PC-3 (cell line): Measurements from ENCODE around the gene KCNIP4.

ENCODE experiments used
- CTCF ChIP-seq: fragments of 300-600 bp; sonication (generic); conservative IDR thresholded peaks from 2 replicates; pipeline ENCODE4 v1.5.1; 2017; ENCODE audit warnings: antibody characterized with exemption, low read depth, mild to moderate bottlenecking, low read length
- EZH2 ChIP-seq: fragments of 300-600 bp; sonication (generic); IDR thresholded peaks from one replicate; pipeline ENCODE4 v1.6.1; 2017; ENCODE audit warnings: antibody characterized with exemption, mild to moderate bottlenecking, low read length; ENCODE audit not compliant: unreplicated experiment
- EZH2phosphoT487 ChIP-seq: fragments of 300-600 bp; sonication (generic); IDR thresholded peaks from 2 replicates; pipeline ENCODE4 v1.6.1; 2018; ENCODE audit warnings: mild to moderate bottlenecking, antibody characterized with exemption, low read length, borderline replicate concordance

DNA sequence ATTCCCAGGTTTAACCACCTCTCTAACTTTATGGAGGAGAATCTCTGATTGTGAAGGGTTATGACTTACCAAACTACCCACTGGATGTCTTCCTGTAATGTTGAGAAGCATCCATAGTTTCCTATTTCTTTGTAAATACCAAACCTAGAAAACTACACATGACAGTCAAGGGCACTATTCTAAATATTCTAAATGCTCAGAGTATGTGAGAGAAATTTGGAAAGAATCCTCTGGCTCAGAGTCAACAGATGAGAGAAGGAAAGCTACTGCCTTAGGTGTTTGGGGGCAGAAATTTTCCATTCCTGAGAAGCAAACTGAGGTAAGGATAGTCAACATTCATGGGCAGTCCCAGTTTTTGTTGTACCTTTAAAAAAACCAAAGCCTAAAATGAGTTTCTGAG is 155.8 kb downstream of the KCNIP4 start:
- TF ChIP-seq EZH2 (no peak), CTCF (no peak), EZH2phosphoT487 (no peak)
